H9 (cell line): ENCODE data around the gene LRRC71. TPM values are rescaled to one million over a fixed set of nuclear protein-coding genes. Genes with fewer than 3 reads are reported as not detected.

Experiments used
- DNase-seq: peaks from one replicate; pipeline ENCODE4 v3.0.0-alpha.2; 2017
- H2AFZ ChIP-seq: one replicate; pipeline ENCODE4 v1.6.1; 2013; ENCODE audit warnings: mild to moderate bottlenecking, low read length, control low read depth, moderate library complexity
- H2AK5ac ChIP-seq: 2 replicates; pipeline ENCODE4 v1.6.1; 2013; ENCODE audit warnings: low read length, control low read depth, mixed read lengths; ENCODE audit not compliant: insufficient read length
- H2BK120ac ChIP-seq: one replicate; pipeline ENCODE4 v1.6.1; 2013; ENCODE audit warnings: low read depth, mild to moderate bottlenecking, low read length, control low read depth, inconsistent platforms; ENCODE audit not compliant: poor library complexity, severe bottlenecking
- H2BK12ac ChIP-seq: 2 replicates; pipeline ENCODE4 v1.6.1; 2013; ENCODE audit warnings: low read length, control low read depth, mixed read lengths, low read depth; ENCODE audit not compliant: insufficient read length
- H2BK15ac ChIP-seq: 2 replicates; pipeline ENCODE4 v1.6.1; 2013; ENCODE audit warnings: low read depth, low read length, control low read depth
- H2BK20ac ChIP-seq: one replicate; pipeline ENCODE4 v1.6.1; 2013; ENCODE audit warnings: low read depth, mild to moderate bottlenecking, low read length, control low read depth, inconsistent platforms; ENCODE audit not compliant: poor library complexity, severe bottlenecking
- H2BK5ac ChIP-seq: 2 replicates; pipeline ENCODE4 v1.6.1; 2013; ENCODE audit warnings: low read length, control low read depth, mixed read lengths; ENCODE audit not compliant: insufficient read length
- H3K14ac ChIP-seq: 2 replicates; pipeline ENCODE4 v1.6.1; 2013; ENCODE audit warnings: low read length, control low read depth; ENCODE audit not compliant: insufficient read depth
- H3K18ac ChIP-seq: 2 replicates; pipeline ENCODE4 v1.6.1; 2013; ENCODE audit warnings: low read depth, mild to moderate bottlenecking, mixed read lengths, low read length, control low read depth; ENCODE audit not compliant: insufficient read length
- H3K23ac ChIP-seq: 2 replicates; pipeline ENCODE4 v1.6.1; 2013; ENCODE audit warnings: low read length, control low read depth, mixed read lengths, low read depth; ENCODE audit not compliant: insufficient read length
- H3K23me2 ChIP-seq: 2 replicates; pipeline ENCODE4 v1.6.1; 2013; ENCODE audit warnings: low read depth, mild to moderate bottlenecking, mixed read lengths, low read length, control low read depth; ENCODE audit not compliant: insufficient read length, poor library complexity, severe bottlenecking
- H3K27ac ChIP-seq: 2 replicates; pipeline ENCODE4 v1.5.1; 2013; ENCODE audit warnings: low read length, control low read depth, mixed read lengths, low read depth; ENCODE audit not compliant: insufficient read length
- H3K27me3 ChIP-seq: 2 replicates; pipeline ENCODE4 v1.6.1; 2013; ENCODE audit warnings: low read length, control low read depth, inconsistent platforms; ENCODE audit not compliant: insufficient read depth
- H3K4ac ChIP-seq: 2 replicates; pipeline ENCODE4 v1.6.1; 2013; ENCODE audit warnings: low read depth, mild to moderate bottlenecking, control low read depth, inconsistent platforms, low read length, moderate library complexity
- H3K4me1 ChIP-seq: 2 replicates; pipeline ENCODE4 v1.6.1; 2013; ENCODE audit warnings: low read length, control low read depth, inconsistent platforms; ENCODE audit not compliant: insufficient read depth
- H3K4me2 ChIP-seq: 2 replicates; pipeline ENCODE4 v1.6.1; 2013; ENCODE audit warnings: low read length, control low read depth, mixed read lengths; ENCODE audit not compliant: insufficient read length, insufficient read depth
- H3K56ac ChIP-seq: 2 replicates; pipeline ENCODE4 v1.6.1; 2013; ENCODE audit warnings: low read depth, mild to moderate bottlenecking, mixed read lengths, low read length, control low read depth; ENCODE audit not compliant: insufficient read length
- H3K79me1 ChIP-seq: 2 replicates; pipeline ENCODE4 v1.6.1; 2013; ENCODE audit warnings: low read depth, mild to moderate bottlenecking, moderate library complexity, low read length, control low read depth, inconsistent platforms; ENCODE audit not compliant: insufficient read depth, poor library complexity, severe bottlenecking
- H3K79me2 ChIP-seq: 2 replicates; pipeline ENCODE4 v1.6.1; 2013; ENCODE audit warnings: low read length, control low read depth, inconsistent platforms; ENCODE audit not compliant: insufficient read depth
- H3K9ac ChIP-seq: 2 replicates; pipeline ENCODE4 v1.6.1; 2013; ENCODE audit warnings: low read length, control low read depth, mixed read lengths; ENCODE audit not compliant: insufficient read length; ENCODE audit errors: extremely low read depth
- H3K9me3 ChIP-seq: one replicate; pipeline ENCODE4 v1.6.1; 2013; ENCODE audit warnings: low read depth, low read length, inconsistent platforms; ENCODE audit not compliant: control insufficient read depth
- H3T11ph ChIP-seq: one replicate; pipeline ENCODE4 v1.6.1; 2013; ENCODE audit warnings: mild to moderate bottlenecking, low read length, control low read depth, inconsistent platforms
- H4K20me1 ChIP-seq: one replicate; pipeline ENCODE4 v1.6.1; 2013; ENCODE audit not compliant: control insufficient read depth, insufficient read length, insufficient read depth
- H4K5ac ChIP-seq: 2 replicates; pipeline ENCODE4 v1.6.1; 2013; ENCODE audit warnings: low read depth, mild to moderate bottlenecking, mixed read lengths, low read length, control low read depth; ENCODE audit not compliant: insufficient read length
- H4K8ac ChIP-seq: replicated peaks from 2 replicates; pipeline ENCODE4 v1.6.1; 2013; ENCODE audit warnings: low read length, control low read depth, mixed read lengths, low read depth; ENCODE audit not compliant: insufficient read length
- H4K91ac ChIP-seq: 2 replicates; pipeline ENCODE4 v1.6.1; 2013; ENCODE audit warnings: low read depth, mild to moderate bottlenecking, moderate library complexity, mixed read lengths, low read length, control low read depth; ENCODE audit not compliant: insufficient read length
- H3K27ac Mint-ChIP-seq, 3 experiments: 2 replicates in 2 of 3; 3 replicates in 1 of 3; pipeline ENCODE4 v1.8.0; 2020 to 2021; ENCODE audit warnings: mixed read lengths in 3 of 3, mild to moderate bottlenecking in 1 of 3, moderate library complexity in 1 of 3
- H3K27me3 Mint-ChIP-seq: 2 replicates; pipeline ENCODE4 v1.8.0; 2021; ENCODE audit warnings: low read depth, mild to moderate bottlenecking, moderate library complexity, mixed read lengths
- H3K36me3 Mint-ChIP-seq, 3 experiments: 2 replicates in 2 of 3; 3 replicates in 1 of 3; pipeline ENCODE4 v1.8.0; 2020 to 2021; ENCODE audit warnings: low read depth in 3 of 3, mixed read lengths in 3 of 3; ENCODE audit not compliant: insufficient read depth in 1 of 3
- H3K4me1 Mint-ChIP-seq, 2 experiments: 2 replicates each; pipeline ENCODE4 v1.8.0; 2020; ENCODE audit warnings: mixed read lengths in 2 of 2
- H3K4me3 Mint-ChIP-seq, 2 experiments: 2 replicates in 1 of 2; 3 replicates in 1 of 2; pipeline ENCODE4 v1.8.0; 2020 to 2021; ENCODE audit warnings: mild to moderate bottlenecking in 2 of 2, mixed read lengths in 2 of 2, moderate library complexity in 1 of 2
- H3K9me3 Mint-ChIP-seq, 2 experiments: 2 replicates in 1 of 2; 3 replicates in 1 of 2; pipeline ENCODE4 v1.8.0; 2020; ENCODE audit warnings: mild to moderate bottlenecking in 2 of 2, mixed read lengths in 2 of 2, moderate library complexity in 1 of 2
- WGBS: extraction: QIAGEN DNeasy Blood & Tissue Kit; methylation state at CpG from one replicate; pipeline ENCODE4 v1.1.7; 2013; ENCODE audit warnings: missing lambda C conversion rate, low lambda C conversion rate, mixed read lengths; ENCODE audit not compliant: insufficient read length; ENCODE audit errors: extremely low coverage; 5-methylcytosine and 5-hydroxymethylcytosine counted together
- total RNA-seq: library from RNA; stranded (reverse); gene quantifications from 2 replicates; pipeline ENCODE4 v1.2.1, GENCODE V29; 2021
- TF ChIP-seq, protein P1 (sequence below): fragments of 200-600 bp; sonication (generic); conservative IDR thresholded peaks from 3 replicates; pipeline ENCODE4 v1.8.0; 2021; ENCODE audit warnings: antibody characterized with exemption, mild to moderate bottlenecking

LRRC71 gene
- total RNA-seq, 1 experiment from 2014 or later: not detected

GRCh38 chr1:156939786-156940334 lies 19.4 kb downstream of the LRRC71 start:
- Histone ChIP-seq H3K4me1 (no peaks in the 10 kb centered on the region), H3K27ac (no peak overlapping the region), H4K91ac (no peak overlapping the region), H3K4ac (no peak overlapping the region), H3K23ac (no peak overlapping the region), H3K79me1 (no peaks in the 10 kb centered on the region), H3K56ac (no peak overlapping the region), H3K9ac (no peak overlapping the region), H4K5ac (no peak overlapping the region), H3K79me2 (no peaks in the 10 kb centered on the region), H3K4me2 (no peak overlapping the region), H3K18ac (no peak overlapping the region), H2BK15ac (no peak overlapping the region), H2BK120ac (no peak overlapping the region), H2BK12ac (no peak overlapping the region), H2AFZ (no peak overlapping the region), H3T11ph (no peak overlapping the region), H2AK5ac (no peak overlapping the region), H3K14ac (no peak overlapping the region), H2BK20ac (no peak overlapping the region), H4K8ac (no peak overlapping the region), H3K9me3 (no peaks in the 10 kb centered on the region), H2BK5ac (no peak overlapping the region), H3K27me3 (no peaks in the 10 kb centered on the region), H4K20me1 (no peaks in the 10 kb centered on the region), H3K23me2 (no peaks in the 10 kb centered on the region)
- H3K27ac Mint-ChIP-seq: no peak overlapping the region
- no peak for DNase-seq
- no peaks in the 10 kb centered on the region for H3K9me3 Mint-ChIP-seq
- no peak overlapping the region for H3K4me3 Mint-ChIP-seq
- no peaks in the 10 kb centered on the region; the same call in none of the 2 replicates for H3K27me3 Mint-ChIP-seq
- peaks cover 4 to 9% of the 10 kb centered on the region in 2 experiments for H3K4me1 Mint-ChIP-seq
- WGBS: no CpG with 5 or more reads among the region's 13 CpGs
- H3K36me3 Mint-ChIP-seq: peaks cover 33 to 88% (median 88%) of the 10 kb centered on the region in 3 experiments
- TF ChIP-seq, protein P1, sequence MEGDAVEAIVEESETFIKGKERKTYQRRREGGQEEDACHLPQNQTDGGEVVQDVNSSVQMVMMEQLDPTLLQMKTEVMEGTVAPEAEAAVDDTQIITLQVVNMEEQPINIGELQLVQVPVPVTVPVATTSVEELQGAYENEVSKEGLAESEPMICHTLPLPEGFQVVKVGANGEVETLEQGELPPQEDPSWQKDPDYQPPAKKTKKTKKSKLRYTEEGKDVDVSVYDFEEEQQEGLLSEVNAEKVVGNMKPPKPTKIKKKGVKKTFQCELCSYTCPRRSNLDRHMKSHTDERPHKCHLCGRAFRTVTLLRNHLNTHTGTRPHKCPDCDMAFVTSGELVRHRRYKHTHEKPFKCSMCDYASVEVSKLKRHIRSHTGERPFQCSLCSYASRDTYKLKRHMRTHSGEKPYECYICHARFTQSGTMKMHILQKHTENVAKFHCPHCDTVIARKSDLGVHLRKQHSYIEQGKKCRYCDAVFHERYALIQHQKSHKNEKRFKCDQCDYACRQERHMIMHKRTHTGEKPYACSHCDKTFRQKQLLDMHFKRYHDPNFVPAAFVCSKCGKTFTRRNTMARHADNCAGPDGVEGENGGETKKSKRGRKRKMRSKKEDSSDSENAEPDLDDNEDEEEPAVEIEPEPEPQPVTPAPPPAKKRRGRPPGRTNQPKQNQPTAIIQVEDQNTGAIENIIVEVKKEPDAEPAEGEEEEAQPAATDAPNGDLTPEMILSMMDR: no peak
